ENCODE results near the gene CFAP46. TPM values are rescaled to one million over a fixed set of nuclear protein-coding genes. Genes with fewer than 3 reads are reported as not detected.
A peak's percentile ranks its signal among the peaks of the same experiment; 100 is the strongest.

Gene CFAP46
- total and polyA plus RNA-seq, 2 donors from 2014 or later, result 3.8 to 8.3 TPM

DNA sequence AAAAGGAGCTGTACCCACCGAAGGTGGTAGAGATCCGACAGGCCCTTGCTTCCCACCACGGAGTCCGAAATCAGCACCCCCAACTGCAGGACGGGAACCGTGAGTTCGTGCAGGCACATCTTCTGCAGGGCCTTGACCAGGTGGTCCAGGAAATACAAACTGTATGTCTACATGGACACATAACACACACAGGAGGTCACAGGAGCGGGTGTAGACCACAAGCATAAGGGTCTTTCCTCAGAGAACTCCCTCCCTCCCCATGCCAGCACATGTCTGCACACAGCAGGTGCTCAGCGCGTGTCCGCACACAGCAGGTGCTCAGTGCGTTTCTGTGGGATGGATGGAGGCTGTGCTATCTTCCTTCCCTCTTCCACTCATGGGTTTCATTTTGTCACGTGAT, 69.7 kb downstream of the CFAP46 start:
- intact Hi-C loops (cut with DNase I), result no loop called here
- Histone ChIP-seq H3K27me3 (ENCODE audit: control insufficient read depth, insufficient read depth, low read length) (no peaks in the 10 kb centered on the region), H3K9me3 (ENCODE audit: control insufficient read depth in 2 of 3, insufficient read depth in 1 of 3, low read length in 3 of 3) (peaks cover 0 to 6% (median 0%) of the 10 kb centered on the region in 3 donors), H3K4me1 (ENCODE audit: control insufficient read depth in 2 of 3, insufficient read depth in 2 of 3, low read depth in 1 of 3, low read length in 3 of 3) (no peaks in the 10 kb centered on the region), H3K9ac (ENCODE audit: low read length in 3 of 3) (no peak overlapping the region), H3K36me3 (ENCODE audit: control insufficient read depth in 2 of 3, insufficient read depth in 3 of 3, low read length in 3 of 3) (no peaks in the 10 kb centered on the region), H3K27ac (ENCODE audit: low read depth in 2 of 2, low read length in 2 of 2) (no peak overlapping the region), H3K4me3 (ENCODE audit: low read length in 3 of 3) (no peak overlapping the region)
- no peak for FAIRE-seq
- DNase-seq, result peak in 2 of 5 donors; percentile 4 to 16
- TF ChIP-seq, protein P1, sequence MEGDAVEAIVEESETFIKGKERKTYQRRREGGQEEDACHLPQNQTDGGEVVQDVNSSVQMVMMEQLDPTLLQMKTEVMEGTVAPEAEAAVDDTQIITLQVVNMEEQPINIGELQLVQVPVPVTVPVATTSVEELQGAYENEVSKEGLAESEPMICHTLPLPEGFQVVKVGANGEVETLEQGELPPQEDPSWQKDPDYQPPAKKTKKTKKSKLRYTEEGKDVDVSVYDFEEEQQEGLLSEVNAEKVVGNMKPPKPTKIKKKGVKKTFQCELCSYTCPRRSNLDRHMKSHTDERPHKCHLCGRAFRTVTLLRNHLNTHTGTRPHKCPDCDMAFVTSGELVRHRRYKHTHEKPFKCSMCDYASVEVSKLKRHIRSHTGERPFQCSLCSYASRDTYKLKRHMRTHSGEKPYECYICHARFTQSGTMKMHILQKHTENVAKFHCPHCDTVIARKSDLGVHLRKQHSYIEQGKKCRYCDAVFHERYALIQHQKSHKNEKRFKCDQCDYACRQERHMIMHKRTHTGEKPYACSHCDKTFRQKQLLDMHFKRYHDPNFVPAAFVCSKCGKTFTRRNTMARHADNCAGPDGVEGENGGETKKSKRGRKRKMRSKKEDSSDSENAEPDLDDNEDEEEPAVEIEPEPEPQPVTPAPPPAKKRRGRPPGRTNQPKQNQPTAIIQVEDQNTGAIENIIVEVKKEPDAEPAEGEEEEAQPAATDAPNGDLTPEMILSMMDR (IDR thresholded peaks at IDR 0.05; ENCODE audit: borderline replicate concordance, extremely low read depth, insufficient read depth), result no peak

DNA sequence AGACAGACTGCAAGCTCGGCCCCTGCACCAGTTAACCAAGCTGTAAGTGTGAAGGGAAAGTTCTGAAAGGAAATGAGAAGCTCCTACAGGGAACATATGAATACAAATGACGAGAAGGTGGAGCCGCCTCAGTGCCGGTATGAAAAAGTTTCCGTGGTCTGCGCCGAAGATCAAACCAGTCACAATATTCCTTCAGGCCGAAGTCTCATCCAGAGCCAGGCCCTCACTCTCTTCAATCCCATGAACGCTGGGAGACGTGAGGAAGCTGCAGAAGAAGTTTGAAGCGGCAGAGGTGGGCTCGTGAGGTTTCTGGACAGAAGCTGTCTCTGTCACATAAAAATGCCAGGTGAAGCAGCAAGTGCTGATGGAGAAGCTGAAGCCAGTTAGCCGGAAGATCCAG, 71.9 kb downstream of the CFAP46 start:
- no peak for FAIRE-seq
- TF ChIP-seq, protein P1 (IDR thresholded peaks at IDR 0.05; ENCODE audit: borderline replicate concordance, extremely low read depth, insufficient read depth), result no peak
- no peaks in the 10 kb centered on the region for H3K4me1 ChIP-seq (ENCODE audit: control insufficient read depth in 2 of 3, insufficient read depth in 2 of 3, low read depth in 1 of 3, low read length in 3 of 3)
- DNase-seq, result peak in 1 of 5 donors; percentile 32
- no peak overlapping the region for H3K4me3 ChIP-seq (ENCODE audit: low read length in 3 of 3)
- no peak overlapping the region for H3K27ac ChIP-seq (ENCODE audit: low read depth in 2 of 2, low read length in 2 of 2)
- H3K9ac ChIP-seq (ENCODE audit: low read length in 3 of 3), result no peak overlapping the region
- H3K9me3 ChIP-seq (ENCODE audit: control insufficient read depth in 2 of 3, insufficient read depth in 1 of 3, low read length in 3 of 3), result peaks cover 0 to 4% (median 0%) of the 10 kb centered on the region in 3 donors
- H3K36me3 ChIP-seq (ENCODE audit: control insufficient read depth in 2 of 3, insufficient read depth in 3 of 3, low read length in 3 of 3), result no peaks in the 10 kb centered on the region
- H3K27me3 ChIP-seq (ENCODE audit: control insufficient read depth, insufficient read depth, low read length), result no peaks in the 10 kb centered on the region
- intact Hi-C loops (cut with DNase I), result no loop called here

DNA sequence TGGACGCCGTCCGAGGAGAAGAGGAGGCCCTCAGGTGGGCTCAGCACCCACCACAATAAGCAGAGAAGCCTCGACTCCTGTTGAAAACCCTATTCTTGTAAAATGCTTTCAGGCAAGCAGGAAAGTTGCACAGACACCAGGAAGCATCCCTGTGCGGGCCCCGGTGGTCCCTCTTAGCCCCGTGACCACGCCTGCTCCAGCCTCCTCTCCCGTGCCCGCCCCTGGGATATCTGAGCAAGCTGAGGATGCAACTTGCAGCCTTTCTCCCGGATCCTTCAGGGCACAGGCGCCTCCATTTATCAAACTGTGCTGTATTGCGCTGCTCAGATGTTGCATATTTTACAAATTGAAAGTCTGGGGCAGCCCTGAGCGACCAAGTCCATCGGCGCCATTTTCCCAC, 72.7 kb downstream of the CFAP46 start:
- TF ChIP-seq, protein P1 (IDR thresholded peaks at IDR 0.05; ENCODE audit: borderline replicate concordance, extremely low read depth, insufficient read depth), result no peak
- intact Hi-C loops (cut with DNase I), result no loop called here
- FAIRE-seq, result no peak
- Histone ChIP-seq H3K27ac (ENCODE audit: low read depth in 2 of 2, low read length in 2 of 2) (no peak overlapping the region), H3K9me3 (ENCODE audit: control insufficient read depth in 2 of 3, insufficient read depth in 1 of 3, low read length in 3 of 3) (no peaks in the 10 kb centered on the region), H3K27me3 (ENCODE audit: control insufficient read depth, insufficient read depth, low read length) (no peaks in the 10 kb centered on the region), H3K4me3 (ENCODE audit: low read length in 3 of 3) (no peak overlapping the region), H3K9ac (ENCODE audit: low read length in 3 of 3) (no peak overlapping the region), H3K36me3 (ENCODE audit: control insufficient read depth in 2 of 3, insufficient read depth in 3 of 3, low read length in 3 of 3) (no peaks in the 10 kb centered on the region), H3K4me1 (ENCODE audit: control insufficient read depth in 2 of 3, insufficient read depth in 2 of 3, low read depth in 1 of 3, low read length in 3 of 3) (no peaks in the 10 kb centered on the region)
- DNase-seq, result peak in 1 of 5 donors; percentile 48

DNA sequence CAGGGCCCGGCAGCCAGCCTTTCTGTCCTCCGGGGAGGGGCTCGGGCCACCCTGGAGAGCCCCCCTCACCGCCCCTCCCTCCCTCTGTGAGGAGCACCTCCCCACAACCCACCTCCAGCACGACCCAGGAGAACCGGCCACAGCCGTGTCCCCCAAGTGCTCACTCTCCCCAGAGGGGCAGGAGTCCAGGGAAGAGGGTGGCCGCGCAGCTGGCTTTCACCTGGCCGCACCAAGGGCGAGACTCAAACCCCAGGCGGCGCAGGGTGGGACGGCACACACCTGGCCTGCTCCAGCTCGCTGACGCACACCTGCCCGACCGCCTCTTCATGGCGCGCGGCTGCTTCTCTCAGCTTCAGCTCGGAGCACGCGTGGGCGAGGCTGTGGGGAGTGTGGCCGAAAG, 73.4 kb downstream of the CFAP46 start:
- Histone ChIP-seq H3K4me3 (ENCODE audit: low read length in 3 of 3) (no peak overlapping the region), H3K9ac (ENCODE audit: low read length in 3 of 3) (no peak overlapping the region), H3K36me3 (ENCODE audit: control insufficient read depth in 2 of 3, insufficient read depth in 3 of 3, low read length in 3 of 3) (no peaks in the 10 kb centered on the region), H3K27me3 (ENCODE audit: control insufficient read depth, insufficient read depth, low read length) (no peaks in the 10 kb centered on the region), H3K9me3 (ENCODE audit: control insufficient read depth in 2 of 3, insufficient read depth in 1 of 3, low read length in 3 of 3) (no peaks in the 10 kb centered on the region), H3K4me1 (ENCODE audit: control insufficient read depth in 2 of 3, insufficient read depth in 2 of 3, low read depth in 1 of 3, low read length in 3 of 3) (no peaks in the 10 kb centered on the region), H3K27ac (ENCODE audit: low read depth in 2 of 2, low read length in 2 of 2) (no peak overlapping the region)
- TF ChIP-seq, protein P1 (IDR thresholded peaks at IDR 0.05; ENCODE audit: borderline replicate concordance, extremely low read depth, insufficient read depth), result no peak
- intact Hi-C loops (cut with DNase I), result no loop called here
- DNase-seq (peak in 2 of 5 donors; percentile 25 to 50), FAIRE-seq (no peak)
